Thoracic aorta (tissue), 2 donors: ENCODE results near the gene PHAF1. TPM values are rescaled to one million over a fixed set of nuclear protein-coding genes. Genes with fewer than 3 reads are reported as not detected.

Experiments
- ATAC-seq: fragments of 150-250 bp; one replicate; pipeline ENCODE4 v1.8.0; 2017; ENCODE audit warnings: low read depth; ENCODE audit not compliant: insufficient number of reproducible peaks, low FRiP score
- DNase-seq: peaks from one replicate; pipeline ENCODE4 v3.0.0-alpha.2; 2020; ENCODE audit warnings: low spot score
- H3K27ac ChIP-seq, 2 donors: fragments of 200-600 bp; sonication (generic); 1 replicate in 1 of 2; 2 replicates in 1 of 2; pipeline ENCODE4 v1.5.1; 2016; ENCODE audit warnings: mild to moderate bottlenecking in 2 of 2, moderate library complexity in 2 of 2
- H3K27me3 ChIP-seq: fragments of 200-600 bp; sonication (generic); replicated peaks from 2 replicates; pipeline ENCODE4 v1.6.0; 2016; ENCODE audit warnings: mild to moderate bottlenecking; ENCODE audit not compliant: insufficient read depth
- H3K36me3 ChIP-seq: fragments of 200-600 bp; sonication (generic); one replicate; pipeline ENCODE4 v1.5.1; 2016
- H3K4me1 ChIP-seq, 2 donors: fragments of 200-600 bp; sonication (generic); 1 replicate in 1 of 2; 2 replicates in 1 of 2; pipeline versions ENCODE4 v1.5.1 to v1.6.0; 2016; ENCODE audit warnings: low read depth in 2 of 2, mild to moderate bottlenecking in 1 of 2; ENCODE audit not compliant: control insufficient read depth in 1 of 2
- H3K4me3 ChIP-seq: fragments of 200-600 bp; sonication (generic); 2 replicates; pipeline ENCODE4 v1.5.1; 2016; ENCODE audit warnings: mild to moderate bottlenecking
- H3K9me3 ChIP-seq: fragments of 200-600 bp; sonication (generic); 2 replicates; pipeline ENCODE4 v1.5.1; 2016
- CTCF ChIP-seq: fragments of 200-600 bp; sonication (generic); IDR thresholded peaks from one replicate; pipeline ENCODE4 v1.5.1; 2019; ENCODE audit warnings: antibody characterized with exemption
- total RNA-seq, 2 donors: library from RNA; depleted of rRNA; stranded (reverse); fragments of >200 nt; gene quantifications; one replicate each; pipeline versions ENCODE4 v1.1.0 to v1.2.3, GENCODE V29; 2016

The PHAF1 gene
- total RNA-seq, 2 donors from 2014 or later, result 15.6 to 27.2 TPM

- H3K36me3 ChIP-seq, result peaks cover 84% of the 10 kb centered on the region
- no peak for DNase-seq
- ATAC-seq, result no peak
Observed at GRCh38 chr16:67137605-67138004, 27.9 kb downstream of the PHAF1 start.

GRCh38 chr16:67141391-67141790 lies 31.6 kb downstream of the PHAF1 start:
- ATAC-seq (no peak), DNase-seq (no peak)
- no peaks in the 10 kb centered on the region for H3K4me1 ChIP-seq
- no peak overlapping the region for H3K4me3 ChIP-seq
- no peaks in the 10 kb centered on the region for H3K9me3 ChIP-seq
- TF ChIP-seq CTCF, result no peak
- H3K27me3 ChIP-seq, result no peaks in the 10 kb centered on the region
- no peak overlapping the region for H3K27ac ChIP-seq
- H3K36me3 ChIP-seq, result peaks cover 83% of the 10 kb centered on the region

More at GRCh38 chr16:67137605-67138004, 27.9 kb downstream of the PHAF1 start:
- no peak overlapping the region for H3K27ac ChIP-seq
- no peak overlapping the region for H3K4me3 ChIP-seq
- no peaks in the 10 kb centered on the region for H3K9me3 ChIP-seq
- no peaks in the 10 kb centered on the region for H3K27me3 ChIP-seq
- H3K4me1 ChIP-seq, result no peaks in the 10 kb centered on the region
- no peak for TF ChIP-seq CTCF

- no peaks in the 10 kb centered on the region for H3K4me1 ChIP-seq
- no peak overlapping the region for H3K27ac ChIP-seq
- no peak for DNase-seq
- H3K9me3 ChIP-seq, result no peaks in the 10 kb centered on the region
- H3K4me3 ChIP-seq, result no peak overlapping the region
- ATAC-seq, result no peak
- H3K36me3 ChIP-seq, result peaks cover 75% of the 10 kb centered on the region
- no peaks in the 10 kb centered on the region for H3K27me3 ChIP-seq
- TF ChIP-seq CTCF, result no peak
Observed at GRCh38 chr16:67142342-67142741, 32.6 kb downstream of the PHAF1 start.

- no peak overlapping the region for H3K4me3 ChIP-seq
- DNase-seq, result no peak
- no peaks in the 10 kb centered on the region for H3K4me1 ChIP-seq
- ATAC-seq, result no peak
- no peak for TF ChIP-seq CTCF
- no peaks in the 10 kb centered on the region for H3K27me3 ChIP-seq
- H3K36me3 ChIP-seq, result peaks cover 57% of the 10 kb centered on the region
- H3K9me3 ChIP-seq, result no peaks in the 10 kb centered on the region
- no peak overlapping the region for H3K27ac ChIP-seq
Observed at GRCh38 chr16:67144943-67145342, 35.2 kb downstream of the PHAF1 start.

GRCh38 chr16:67145746-67146145 lies 36.0 kb downstream of the PHAF1 start:
- no peak for ATAC-seq
- H3K4me3 ChIP-seq, result no peak overlapping the region
- no peak for TF ChIP-seq CTCF
- no peaks in the 10 kb centered on the region for H3K27me3 ChIP-seq
- no peaks in the 10 kb centered on the region for H3K9me3 ChIP-seq
- no peak for DNase-seq
- peaks cover 49% of the 10 kb centered on the region for H3K36me3 ChIP-seq
- no peaks in the 10 kb centered on the region for H3K4me1 ChIP-seq
- H3K27ac ChIP-seq, result no peak overlapping the region
